Activated CD4-positive, alpha-beta memory T cell treated with anti-CD3 and anti-CD28 coated beads, Interleukin-2, amount 10 ng/mL, durations not matched to agents 7 days and 5 days (primary cell): Measurements from ENCODE around the gene FPGS. TPM values are rescaled to one million over a fixed set of nuclear protein-coding genes. Genes with fewer than 3 reads are reported as not detected.

Experiments used
- CTCF ChIA-PET: fragments of 350-600 bp; sonication (Branson Sonifier 250); formaldehyde crosslinking; loops from one replicate; lab custom pipeline; 2021; ENCODE audit warnings: antibody characterized with exemption, inconsistent platforms; lab: Charles Lee
- POLR2A ChIA-PET: fragments of 350-600 bp; sonication (Branson Sonifier 250); formaldehyde crosslinking; loops from one replicate; lab custom pipeline; 2021; ENCODE audit warnings: antibody characterized with exemption; lab: Charles Lee
- DNase-seq: peaks from one replicate; pipeline ENCODE4 v3.0.0-alpha.2; 2020
- H3K27ac Mint-ChIP-seq: one replicate; pipeline ENCODE4 v1.8.0; 2021; ENCODE audit warnings: mild to moderate bottlenecking, mixed read lengths
- H3K27me3 Mint-ChIP-seq: one replicate; pipeline ENCODE4 v1.8.0; 2021; ENCODE audit warnings: mixed read lengths
- H3K36me3 Mint-ChIP-seq: one replicate; pipeline ENCODE4 v1.8.0; 2021; ENCODE audit warnings: low read depth, mixed read lengths
- H3K4me1 Mint-ChIP-seq: one replicate; pipeline ENCODE4 v1.8.0; 2021; ENCODE audit warnings: mixed read lengths
- H3K4me3 Mint-ChIP-seq: one replicate; pipeline ENCODE4 v1.8.0; 2021; ENCODE audit warnings: mild to moderate bottlenecking, mixed read lengths
- H3K9me3 Mint-ChIP-seq: one replicate; pipeline ENCODE4 v1.8.0; 2021; ENCODE audit warnings: mixed read lengths
- total RNA-seq, 2 experiments: library from RNA; stranded (reverse); gene quantifications; one replicate each; pipeline ENCODE4 v1.2.3, GENCODE V29; 2021

FPGS gene
- total RNA-seq, 2 experiments from 2014 or later = 65.6 to 65.8 TPM

- Mint-ChIP-seq H3K4me1 (peaks cover 25% of the 10 kb centered on the region), H3K9me3 (peaks cover 9% of the 10 kb centered on the region), H3K27ac (peak within 1 kb of the TSS; percentile 76), H3K36me3 (peaks cover 16% of the 10 kb centered on the region), H3K27me3 (no peaks in the 10 kb centered on the region), H3K4me3 (peak within 1 kb of the TSS; percentile 84)
- DNase-seq = no peak
- ChIA-PET POLR2A (interaction anchor here (1.0 to 2.2 kb wide), 6 partner anchors 8 to 119 kb away, joined by 3 to 7 read pairs (median 4); partner anchors contain the start of genes CDK9 and TOR2A), CTCF (interaction anchor here (1.3 to 1.7 kb wide), 2 partner anchors 15 to 16 kb away, joined by 6 to 8 read pairs; no protein-coding TSS in a partner anchor)
Observed at GRCh38 chr9:127854184-127854806, 51.6 kb downstream of the FPGS start, which contains the start of gene ENG. Gene ENG, minus strand, starts transcription at chr9:127854658. Its CDS starts 303 bp downstream, at chr9:127854355.

- POLR2A ChIA-PET = interaction anchor here (1.4 to 2.2 kb wide), 3 partner anchors 8 to 120 kb away, joined by 3 to 7 read pairs (median 7); partner anchors contain the start of gene TOR2A
Observed at GRCh38 chr9:127854960-127855359, 52.3 kb downstream of the FPGS start.

GRCh38 chr9:127855522-127855921 is 52.8 kb downstream of the FPGS start:
- ChIA-PET POLR2A (interaction anchor here (1.9 kb wide), 1 partner anchor 9 kb away, joined by 7 read pairs; no protein-coding TSS in a partner anchor), CTCF (interaction anchor here (0.6 to 1.3 kb wide), 2 partner anchors 14 to 47 kb away, joined by 3 to 6 read pairs; no protein-coding TSS in a partner anchor)
- Mint-ChIP-seq H3K9me3 (peaks cover 2% of the 10 kb centered on the region), H3K27me3 (no peaks in the 10 kb centered on the region), H3K4me1 (peaks cover 25% of the 10 kb centered on the region), H3K4me3 (peak overlapping the region; percentile 19), H3K27ac (no peak overlapping the region), H3K36me3 (peaks cover 11% of the 10 kb centered on the region)
- DNase-seq = no peak

More at GRCh38 chr9:127854960-127855359, 52.3 kb downstream of the FPGS start:
- no peaks in the 10 kb centered on the region for H3K27me3 Mint-ChIP-seq
- H3K4me3 Mint-ChIP-seq = peak overlapping the region; percentile 84
- H3K9me3 Mint-ChIP-seq = peaks cover 5% of the 10 kb centered on the region
- DNase-seq = no peak
- H3K4me1 Mint-ChIP-seq = peaks cover 25% of the 10 kb centered on the region
- H3K27ac Mint-ChIP-seq = no peak overlapping the region
- peaks cover 14% of the 10 kb centered on the region for H3K36me3 Mint-ChIP-seq
- CTCF ChIA-PET = interaction anchor here (0.6 to 1.3 kb wide), 2 partner anchors 14 to 46 kb away, joined by 3 to 6 read pairs; no protein-coding TSS in a partner anchor

GRCh38 chr9:127856094-127856728 is 53.5 kb downstream of the FPGS start:
- no peak overlapping the region for H3K4me3 Mint-ChIP-seq
- H3K4me1 Mint-ChIP-seq = peaks cover 28% of the 10 kb centered on the region
- ChIA-PET CTCF (no interaction called here), POLR2A (no interaction called here)
- DNase-seq = no peak
- H3K27ac Mint-ChIP-seq = no peak overlapping the region
- no peaks in the 10 kb centered on the region for H3K9me3 Mint-ChIP-seq
- H3K27me3 Mint-ChIP-seq = no peaks in the 10 kb centered on the region
- peaks cover 7% of the 10 kb centered on the region for H3K36me3 Mint-ChIP-seq

GRCh38 chr9:127856729-127857116 is 54.0 kb downstream of the FPGS start:
- Mint-ChIP-seq H3K4me1 (peaks cover 32% of the 10 kb centered on the region), H3K4me3 (no peak overlapping the region), H3K27me3 (no peaks in the 10 kb centered on the region), H3K27ac (no peak overlapping the region), H3K36me3 (peaks cover 7% of the 10 kb centered on the region), H3K9me3 (no peaks in the 10 kb centered on the region)
- CTCF ChIA-PET = interaction anchor here (0.6 kb wide), 1 partner anchor 13 kb away, joined by 3 read pairs; no protein-coding TSS in a partner anchor
- no peak for DNase-seq
- POLR2A ChIA-PET = no interaction called here

GRCh38 chr9:127857278-127857677 is 54.6 kb downstream of the FPGS start:
- peaks cover 3% of the 10 kb centered on the region for H3K36me3 Mint-ChIP-seq
- ChIA-PET POLR2A (no interaction called here), CTCF (interaction anchor here (0.6 kb wide), 1 partner anchor 13 kb away, joined by 3 read pairs; no protein-coding TSS in a partner anchor)
- H3K4me1 Mint-ChIP-seq = peaks cover 32% of the 10 kb centered on the region
- H3K27ac Mint-ChIP-seq = no peak overlapping the region
- no peaks in the 10 kb centered on the region for H3K27me3 Mint-ChIP-seq
- no peak for DNase-seq
- H3K9me3 Mint-ChIP-seq = no peaks in the 10 kb centered on the region
- H3K4me3 Mint-ChIP-seq = no peak overlapping the region

- CTCF ChIA-PET = interaction anchor here (1.7 kb wide), 1 partner anchor 14 kb away, joined by 3 read pairs; no protein-coding TSS in a partner anchor
- no peaks in the 10 kb centered on the region for H3K36me3 Mint-ChIP-seq
- no peak overlapping the region for H3K4me3 Mint-ChIP-seq
- POLR2A ChIA-PET = no interaction called here
- no peaks in the 10 kb centered on the region for H3K9me3 Mint-ChIP-seq
- no peak for DNase-seq
- H3K27me3 Mint-ChIP-seq = no peaks in the 10 kb centered on the region
- peaks cover 32% of the 10 kb centered on the region for H3K4me1 Mint-ChIP-seq
- no peak overlapping the region for H3K27ac Mint-ChIP-seq
Observed at GRCh38 chr9:127858041-127858512, 55.4 kb downstream of the FPGS start.

- Mint-ChIP-seq H3K27ac (no peak overlapping the region), H3K9me3 (no peaks in the 10 kb centered on the region), H3K36me3 (peaks cover 4% of the 10 kb centered on the region), H3K4me3 (no peak overlapping the region), H3K4me1 (peaks cover 31% of the 10 kb centered on the region), H3K27me3 (no peaks in the 10 kb centered on the region)
- ChIA-PET POLR2A (interaction anchor here (0.9 kb wide), 1 partner anchor 74 kb away, joined by 3 read pairs; the partner anchor contains the start of gene CDK9), CTCF (interaction anchor here (0.6 to 1.1 kb wide), 2 partner anchors 125 to 275 kb away, joined by 3 to 5 read pairs; partner anchors contain the start of gene TOR2A)
- DNase-seq = no peak
Observed at GRCh38 chr9:127860260-127860659, 57.6 kb downstream of the FPGS start.

GRCh38 chr9:127860779-127861178 is 58.1 kb downstream of the FPGS start:
- no peak overlapping the region for H3K4me3 Mint-ChIP-seq

GRCh38 chr9:127862075-127863011 is 59.7 kb downstream of the FPGS start:
- ChIA-PET CTCF (interaction anchor here (1.0 to 3.5 kb wide), 3 partner anchors 8 to 127 kb away, joined by 7 to 18 read pairs (median 7); partner anchors contain the start of gene TOR2A), POLR2A (interaction anchor here (0.6 to 1.8 kb wide), 6 partner anchors 8 to 128 kb away, joined by 3 to 6 read pairs (median 4); partner anchors contain the start of genes ENG and TOR2A)
- Mint-ChIP-seq H3K27ac (peak overlapping the region; percentile 85), H3K27me3 (no peaks in the 10 kb centered on the region), H3K4me3 (peak overlapping the region; percentile 18), H3K36me3 (peaks cover 11% of the 10 kb centered on the region), H3K4me1 (peaks cover 41% of the 10 kb centered on the region), H3K9me3 (no peaks in the 10 kb centered on the region)
- DNase-seq = peak; percentile 71

More at GRCh38 chr9:127860779-127861178, 58.1 kb downstream of the FPGS start:
- Mint-ChIP-seq H3K27me3 (no peaks in the 10 kb centered on the region), H3K27ac (peak overlapping the region; percentile 21), H3K9me3 (no peaks in the 10 kb centered on the region), H3K4me1 (peaks cover 36% of the 10 kb centered on the region), H3K36me3 (peaks cover 9% of the 10 kb centered on the region)
- DNase-seq = no peak
- ChIA-PET CTCF (interaction anchor here (0.6 to 1.1 kb wide), 4 partner anchors 9 to 276 kb away, joined by 3 to 7 read pairs (median 4); partner anchors contain the start of gene TOR2A), POLR2A (interaction anchor here (0.9 kb wide), 1 partner anchor 75 kb away, joined by 3 read pairs; the partner anchor contains the start of gene CDK9)

- H3K27me3 Mint-ChIP-seq = no peaks in the 10 kb centered on the region
- ChIA-PET POLR2A (interaction anchor here (1.0 to 1.8 kb wide), 7 partner anchors 9 to 128 kb away, joined by 3 to 7 read pairs (median 4); partner anchors contain the start of genes ENG and TOR2A), CTCF (interaction anchor here (1.8 to 3.5 kb wide), 2 partner anchors 58 to 128 kb away, joined by 7 to 18 read pairs; partner anchors contain the start of gene TOR2A)
- DNase-seq = no peak
- peak overlapping the region; percentile 85 for H3K27ac Mint-ChIP-seq
- peaks cover 41% of the 10 kb centered on the region for H3K4me1 Mint-ChIP-seq
- H3K9me3 Mint-ChIP-seq = no peaks in the 10 kb centered on the region
- H3K36me3 Mint-ChIP-seq = peaks cover 14% of the 10 kb centered on the region
- no peak overlapping the region for H3K4me3 Mint-ChIP-seq
Observed at GRCh38 chr9:127863191-127863621, 60.5 kb downstream of the FPGS start.
